MM.1S (cell line): ENCODE measurements around the gene SPA17.
A peak's percentile ranks its signal among the peaks of the same experiment; 100 is the strongest.

ENCODE experiments used
- DNase-seq: peaks from one replicate; pipeline ENCODE4 v3.0.0-alpha.2; 2015
- H2AFZ ChIP-seq: fragments of 300-600 bp; sonication (generic); 2 replicates; pipeline ENCODE4 v1.6.0; 2016; ENCODE audit warnings: antibody characterized with exemption, low read length
- H3F3A ChIP-seq: fragments of 300-600 bp; sonication (generic); 2 replicates; pipeline ENCODE4 v1.6.1; 2016; ENCODE audit warnings: mild to moderate bottlenecking, antibody characterized with exemption, low read length, moderate library complexity, mixed read lengths; ENCODE audit not compliant: insufficient read depth
- H3K27ac ChIP-seq: fragments of 300-600 bp; sonication (generic); 2 replicates; pipeline ENCODE4 v1.5.1; 2016; ENCODE audit warnings: mild to moderate bottlenecking, low read length
- H3K27me3 ChIP-seq: fragments of 300-600 bp; sonication (generic); replicated peaks from 2 replicates; pipeline ENCODE4 v1.6.0; 2016; ENCODE audit warnings: low read length; ENCODE audit not compliant: insufficient read depth
- H3K36me3 ChIP-seq: fragments of 300-600 bp; sonication (generic); replicated peaks from 2 replicates; pipeline ENCODE4 v1.6.1; 2016; ENCODE audit warnings: mild to moderate bottlenecking, low read length, mixed read lengths; ENCODE audit not compliant: insufficient read depth
- H3K4me1 ChIP-seq: fragments of 300-600 bp; sonication (generic); 2 replicates; pipeline ENCODE4 v1.6.1; 2016; ENCODE audit warnings: low read length, mixed read lengths
- H3K4me2 ChIP-seq: fragments of 300-600 bp; sonication (generic); 2 replicates; pipeline ENCODE4 v1.6.0; 2016; ENCODE audit warnings: low read depth, low read length
- H3K4me3 ChIP-seq: fragments of 300-600 bp; sonication (generic); 2 replicates; pipeline ENCODE4 v1.5.1; 2016; ENCODE audit warnings: low read length, mixed read lengths
- H3K79me2 ChIP-seq: fragments of 300-600 bp; sonication (generic); 2 replicates; pipeline ENCODE4 v1.6.1; 2016; ENCODE audit warnings: mixed run types, low read length, mixed read lengths
- H3K9ac ChIP-seq: fragments of 300-600 bp; sonication (generic); 2 replicates; pipeline ENCODE4 v1.6.1; 2016; ENCODE audit warnings: low read length, mixed read lengths
- H3K9me2 ChIP-seq: fragments of 300-600 bp; sonication (generic); replicated peaks from 2 replicates; pipeline ENCODE4 v1.6.1; 2016; ENCODE audit warnings: mild to moderate bottlenecking, low read length, mixed read lengths; ENCODE audit not compliant: insufficient read depth
- H3K9me3 ChIP-seq: fragments of 300-600 bp; sonication (generic); replicated peaks from 2 replicates; pipeline ENCODE4 v1.6.1; 2016; ENCODE audit warnings: mild to moderate bottlenecking, low read length, mixed read lengths; ENCODE audit not compliant: insufficient read depth
- H4K20me1 ChIP-seq: fragments of 300-600 bp; sonication (generic); 2 replicates; pipeline ENCODE4 v1.6.1; 2016; ENCODE audit warnings: mild to moderate bottlenecking, low read length, moderate library complexity, mixed read lengths; ENCODE audit not compliant: insufficient read depth
- CTCF ChIP-seq: fragments of 300-600 bp; sonication (generic); IDR thresholded peaks from 2 replicates; pipeline ENCODE4 v1.5.1; 2016; ENCODE audit warnings: antibody characterized with exemption, low read length, mixed read lengths
- EZH2 ChIP-seq: fragments of 300-600 bp; sonication (generic); optimal IDR thresholded peaks from 2 replicates; pipeline ENCODE3; 2017; ENCODE audit warnings: low read depth, mild to moderate bottlenecking, antibody characterized with exemption, low read length, mixed read lengths
- EZH2phosphoT487 ChIP-seq: fragments of 300-600 bp; sonication (generic); IDR thresholded peaks from 2 replicates; pipeline ENCODE4 v1.6.1; 2018; ENCODE audit warnings: antibody characterized with exemption, low read length

The SPA17 gene

GRCh38 chr11:124663861-124664260 lies 9.8 kb upstream of the SPA17 start:
- Histone ChIP-seq H4K20me1 (no peaks in the 10 kb centered on the region), H3K27me3 (no peaks in the 10 kb centered on the region), H3K4me2 (no peak overlapping the region), H3K36me3 (no peaks in the 10 kb centered on the region), H3K79me2 (no peaks in the 10 kb centered on the region), H3K9me2 (no peaks in the 10 kb centered on the region), H3K4me1 (no peaks in the 10 kb centered on the region), H3K9me3 (no peaks in the 10 kb centered on the region), H2AFZ (no peak overlapping the region), H3F3A (no peaks in the 10 kb centered on the region), H3K27ac (no peak overlapping the region), H3K4me3 (no peak overlapping the region), H3K9ac (no peak overlapping the region)
- DNase-seq: no peak
- TF ChIP-seq CTCF (no peak), EZH2phosphoT487 (no peak), EZH2 (no peak)

- Histone ChIP-seq H3K4me2 (no peak overlapping the region), H3K36me3 (no peaks in the 10 kb centered on the region), H3K9me3 (no peaks in the 10 kb centered on the region), H3K4me1 (peaks cover 27% of the 10 kb centered on the region), H3K9me2 (no peaks in the 10 kb centered on the region), H2AFZ (no peak overlapping the region), H3K79me2 (no peaks in the 10 kb centered on the region), H3K27ac (no peak overlapping the region), H4K20me1 (no peaks in the 10 kb centered on the region), H3F3A (peaks cover 14% of the 10 kb centered on the region), H3K4me3 (no peak overlapping the region), H3K27me3 (no peaks in the 10 kb centered on the region), H3K9ac (no peak overlapping the region)
- no peak for DNase-seq
- TF ChIP-seq EZH2phosphoT487 (no peak), EZH2 (no peak), CTCF (no peak)
Observed at GRCh38 chr11:124667601-124668000, 6.1 kb upstream of the SPA17 start.

GRCh38 chr11:124669193-124669592 lies 4.5 kb upstream of the SPA17 start:
- Histone ChIP-seq H3K36me3 (no peaks in the 10 kb centered on the region), H3K4me2 (peak overlapping the region; percentile 35; the same call in 1 of the 2 replicates), H3K9me3 (no peaks in the 10 kb centered on the region), H3F3A (peaks cover 17% of the 10 kb centered on the region), H2AFZ (no peak overlapping the region), H3K27ac (no peak overlapping the region), H3K4me3 (no peak overlapping the region), H3K4me1 (peaks cover 32% of the 10 kb centered on the region), H3K79me2 (0 out of 2 replicates have a peak, but pooled peaks cover 4% of the 10 kb centered on the region), H3K9me2 (no peaks in the 10 kb centered on the region), H4K20me1 (no peaks in the 10 kb centered on the region), H3K27me3 (no peaks in the 10 kb centered on the region), H3K9ac (no peak overlapping the region)
- TF ChIP-seq EZH2phosphoT487 (no peak), CTCF (peak; percentile 73), EZH2 (no peak)
- DNase-seq: peak; percentile 52
